Astrocyte (in vitro differentiated cells and primary cell): ENCODE results near the gene PTPRT.

Source experiments
- EZH2 ChIP-seq: IDR thresholded peaks from 2 replicates; pipeline ENCODE4 v1.6.1; 2012; ENCODE audit warnings: mild to moderate bottlenecking, low read length, inconsistent platforms; ENCODE audit not compliant: insufficient read depth
- TF ChIP-seq, protein P1 (sequence below): IDR thresholded peaks from 2 replicates; pipeline ENCODE4 v1.5.1; 2011; ENCODE audit warnings: low read depth, mild to moderate bottlenecking, inconsistent platforms, low read length, moderate library complexity; ENCODE audit not compliant: insufficient read depth

DNA sequence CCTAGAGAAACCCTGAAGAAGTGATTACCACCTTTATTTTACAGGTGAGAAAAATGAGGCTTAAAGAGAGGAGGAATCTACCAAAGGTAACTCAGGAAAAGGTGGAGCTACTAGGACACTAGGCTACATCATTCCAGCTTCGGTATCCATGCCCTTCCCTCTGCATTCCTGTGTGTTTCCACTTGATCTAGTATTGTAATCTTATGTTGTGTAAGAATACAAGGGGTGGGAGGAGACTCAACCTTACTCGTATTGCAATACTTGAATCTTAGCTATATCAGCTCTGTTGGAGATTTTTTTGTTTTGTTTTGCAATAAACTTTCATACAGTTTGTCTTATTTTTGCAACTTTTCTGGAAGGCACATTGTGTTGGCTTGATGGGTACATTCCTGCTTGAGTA lies 742.4 kb downstream of the PTPRT start:
- TF ChIP-seq EZH2 = no peak
- TF ChIP-seq, protein P1, sequence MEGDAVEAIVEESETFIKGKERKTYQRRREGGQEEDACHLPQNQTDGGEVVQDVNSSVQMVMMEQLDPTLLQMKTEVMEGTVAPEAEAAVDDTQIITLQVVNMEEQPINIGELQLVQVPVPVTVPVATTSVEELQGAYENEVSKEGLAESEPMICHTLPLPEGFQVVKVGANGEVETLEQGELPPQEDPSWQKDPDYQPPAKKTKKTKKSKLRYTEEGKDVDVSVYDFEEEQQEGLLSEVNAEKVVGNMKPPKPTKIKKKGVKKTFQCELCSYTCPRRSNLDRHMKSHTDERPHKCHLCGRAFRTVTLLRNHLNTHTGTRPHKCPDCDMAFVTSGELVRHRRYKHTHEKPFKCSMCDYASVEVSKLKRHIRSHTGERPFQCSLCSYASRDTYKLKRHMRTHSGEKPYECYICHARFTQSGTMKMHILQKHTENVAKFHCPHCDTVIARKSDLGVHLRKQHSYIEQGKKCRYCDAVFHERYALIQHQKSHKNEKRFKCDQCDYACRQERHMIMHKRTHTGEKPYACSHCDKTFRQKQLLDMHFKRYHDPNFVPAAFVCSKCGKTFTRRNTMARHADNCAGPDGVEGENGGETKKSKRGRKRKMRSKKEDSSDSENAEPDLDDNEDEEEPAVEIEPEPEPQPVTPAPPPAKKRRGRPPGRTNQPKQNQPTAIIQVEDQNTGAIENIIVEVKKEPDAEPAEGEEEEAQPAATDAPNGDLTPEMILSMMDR = no peak
